ENCODE measurements around the gene ACTR3C. TPM values are rescaled to one million over a fixed set of nuclear protein-coding genes. Genes with fewer than 3 reads are reported as not detected.

The ACTR3C gene
- total RNA-seq, 3 donors from 2014 or later, result 29.9 to 53.0 (median 30.2) TPM

GRCh38 chr7:150346922-150347321 lies 23.6 kb upstream of the ACTR3C start:
- Histone ChIP-seq H3K4me1 (ENCODE audit: low read depth) (no peaks in the 10 kb centered on the region), H3K36me3 (ENCODE audit: low read depth) (no peaks in the 10 kb centered on the region), H3K4me3 (no peak overlapping the region), H3K9me3 (peaks cover 6% of the 10 kb centered on the region)
- DNase-seq (no peak), ATAC-seq (no peak)
- TF ChIP-seq, protein P1, sequence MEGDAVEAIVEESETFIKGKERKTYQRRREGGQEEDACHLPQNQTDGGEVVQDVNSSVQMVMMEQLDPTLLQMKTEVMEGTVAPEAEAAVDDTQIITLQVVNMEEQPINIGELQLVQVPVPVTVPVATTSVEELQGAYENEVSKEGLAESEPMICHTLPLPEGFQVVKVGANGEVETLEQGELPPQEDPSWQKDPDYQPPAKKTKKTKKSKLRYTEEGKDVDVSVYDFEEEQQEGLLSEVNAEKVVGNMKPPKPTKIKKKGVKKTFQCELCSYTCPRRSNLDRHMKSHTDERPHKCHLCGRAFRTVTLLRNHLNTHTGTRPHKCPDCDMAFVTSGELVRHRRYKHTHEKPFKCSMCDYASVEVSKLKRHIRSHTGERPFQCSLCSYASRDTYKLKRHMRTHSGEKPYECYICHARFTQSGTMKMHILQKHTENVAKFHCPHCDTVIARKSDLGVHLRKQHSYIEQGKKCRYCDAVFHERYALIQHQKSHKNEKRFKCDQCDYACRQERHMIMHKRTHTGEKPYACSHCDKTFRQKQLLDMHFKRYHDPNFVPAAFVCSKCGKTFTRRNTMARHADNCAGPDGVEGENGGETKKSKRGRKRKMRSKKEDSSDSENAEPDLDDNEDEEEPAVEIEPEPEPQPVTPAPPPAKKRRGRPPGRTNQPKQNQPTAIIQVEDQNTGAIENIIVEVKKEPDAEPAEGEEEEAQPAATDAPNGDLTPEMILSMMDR (IDR thresholded peaks at IDR 0.05), result no peak
- intact Hi-C loops (cut with DNase I, micrococcal nuclease), result no loop called here

- Histone ChIP-seq H3K4me3 (no peak overlapping the region), H3K9me3 (peaks cover 6% of the 10 kb centered on the region), H3K36me3 (ENCODE audit: low read depth) (no peaks in the 10 kb centered on the region), H3K4me1 (ENCODE audit: low read depth) (peaks cover 13% of the 10 kb centered on the region)
- intact Hi-C loops (cut with DNase I, micrococcal nuclease), result no loop called here
- DNase-seq, result no peak
- ATAC-seq, result no peak
- TF ChIP-seq, protein P1 (IDR thresholded peaks at IDR 0.05), result no peak
These were observed 21.7 kb upstream of the ACTR3C start for GRCh38 chr7:150345012-150345411.

DNA sequence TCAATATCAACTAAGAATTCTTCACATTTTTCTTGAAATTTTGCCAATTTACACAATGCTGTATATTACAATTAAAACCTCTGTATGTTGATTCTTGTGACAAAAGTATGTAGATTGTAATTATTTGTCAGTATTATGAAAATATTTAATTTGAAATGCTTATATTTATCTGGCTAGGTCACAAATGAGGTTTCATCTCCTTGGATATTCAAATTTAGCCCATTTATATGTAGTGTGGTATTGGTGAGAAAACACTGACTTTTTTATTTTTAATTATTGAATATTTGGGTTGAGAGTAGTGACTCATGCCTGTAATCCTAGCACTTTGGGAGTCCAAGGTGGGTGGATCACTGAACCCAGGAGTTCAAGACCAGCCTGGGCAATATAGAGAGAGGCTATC lies 21.0 kb upstream of the ACTR3C start:
- intact Hi-C loops (cut with DNase I, micrococcal nuclease), result no loop called here
- ATAC-seq (no peak), DNase-seq (no peak)
- Histone ChIP-seq H3K4me3 (no peak overlapping the region), H3K36me3 (ENCODE audit: low read depth) (no peaks in the 10 kb centered on the region), H3K9me3 (peaks cover 6% of the 10 kb centered on the region), H3K4me1 (ENCODE audit: low read depth) (peaks cover 20% of the 10 kb centered on the region)
- TF ChIP-seq, protein P1 (IDR thresholded peaks at IDR 0.05), result no peak

DNA sequence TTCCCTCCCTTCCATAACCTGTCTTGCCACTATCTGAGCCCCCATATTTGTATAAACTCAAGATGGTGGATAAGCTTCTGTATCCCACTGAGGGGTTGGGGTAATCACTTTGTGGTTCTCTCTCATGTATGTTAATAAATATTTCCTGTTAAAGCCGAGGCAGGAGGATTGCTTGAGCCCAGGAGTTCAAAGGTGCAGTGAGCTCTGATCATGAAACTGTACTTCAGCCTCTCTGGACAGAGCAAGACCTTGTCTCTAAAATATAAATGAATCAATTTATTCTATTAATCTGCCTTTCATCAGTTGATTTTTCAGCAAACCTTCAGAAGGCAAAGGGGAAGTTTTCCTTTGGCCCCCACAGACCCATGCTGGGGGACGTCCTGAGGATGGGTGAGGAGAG lies 19.9 kb upstream of the ACTR3C start:
- intact Hi-C loops (cut with DNase I, micrococcal nuclease), result no loop called here

DNA sequence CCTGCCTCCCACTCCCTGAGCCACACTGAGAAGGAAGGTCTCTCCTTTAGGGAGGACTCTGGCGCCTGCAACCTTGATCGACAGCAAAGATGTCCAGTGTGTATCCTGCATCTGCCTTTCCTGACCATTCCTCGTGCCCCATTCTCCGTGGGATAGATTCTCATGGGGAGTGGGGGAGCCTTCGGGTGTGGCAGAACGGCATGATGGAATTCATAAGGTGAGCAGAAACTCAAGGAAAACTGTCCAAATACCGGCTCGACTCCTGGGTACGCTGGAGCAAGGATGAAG lies 18.7 kb upstream of the ACTR3C start:
- no peak overlapping the region for H3K4me3 ChIP-seq
- ATAC-seq (no peak), DNase-seq (no peak)
- H3K36me3 ChIP-seq (ENCODE audit: low read depth), result no peaks in the 10 kb centered on the region
- peaks cover 6% of the 10 kb centered on the region for H3K9me3 ChIP-seq
- TF ChIP-seq, protein P1 (IDR thresholded peaks at IDR 0.05), result no peak
- peaks cover 40% of the 10 kb centered on the region for H3K4me1 ChIP-seq (ENCODE audit: low read depth)
- intact Hi-C loops (cut with DNase I, micrococcal nuclease), result no loop called here

More for the DNA sequence above, 19.9 kb upstream of the ACTR3C start:
- H3K36me3 ChIP-seq (ENCODE audit: low read depth), result no peaks in the 10 kb centered on the region
- H3K9me3 ChIP-seq, result peaks cover 6% of the 10 kb centered on the region
- DNase-seq (no peak), ATAC-seq (no peak)
- peaks cover 31% of the 10 kb centered on the region for H3K4me1 ChIP-seq (ENCODE audit: low read depth)
- no peak overlapping the region for H3K4me3 ChIP-seq
- TF ChIP-seq, protein P1 (IDR thresholded peaks at IDR 0.05), result no peak

Data from mucosa of descending colon (tissue), 3 donors.